Suprapubic skin (tissue), 3 donors: ENCODE data around the gene ZBTB17.

Experiments
- CTCF ChIP-seq, 2 donors: fragments of 200-600 bp in 1 of 2; fragments of 450-650 bp in 1 of 2; sonication (generic) in 1 of 2; IDR thresholded peaks; one replicate each; pipeline ENCODE4 v1.5.1; 2016 to 2019; ENCODE audit warnings: antibody characterized with exemption in 2 of 2, mild to moderate bottlenecking in 1 of 2, moderate library complexity in 1 of 2
- POLR2A ChIP-seq, 2 donors: fragments of 450-650 bp; IDR thresholded peaks; one replicate each; pipeline ENCODE4 v1.6.1; 2017; ENCODE audit warnings: antibody characterized with exemption in 2 of 2, mild to moderate bottlenecking in 2 of 2, moderate library complexity in 2 of 2

GRCh38 chr1:15950302-15950701 is 25.6 kb downstream of the ZBTB17 start:
- TF ChIP-seq POLR2A (IDR thresholded peaks at IDR 0.05) (no peak), CTCF (IDR thresholded peaks at IDR 0.05) (no peak)
